Central memory CD8-positive, alpha-beta T cell (primary cell): ENCODE data around the gene LAMC3.

Source experiments
- ATAC-seq: fragments of 150-1000 bp; cut with Tn5 transposase; replicated peaks from 2 replicates; pipeline ENCODE4 v1.10.0; 2022; ENCODE audit warnings: mild to moderate bottlenecking, moderate FRiP score, moderate number of reproducible peaks; ENCODE audit not compliant: poor library complexity, severe bottlenecking; ENCODE audit errors: extremely low read depth
- DNase-seq, 2 donors: peaks; one replicate each; pipeline ENCODE4 v3.0.0; 2021; ENCODE audit warnings: low spot score in 2 of 2
- H3K27ac Mint-ChIP-seq: one replicate; pipeline ENCODE4 v1.8.0; 2022; ENCODE audit warnings: low read depth, mild to moderate bottlenecking, moderate library complexity, mixed read lengths
- H3K27me3 Mint-ChIP-seq: one replicate; pipeline ENCODE4 v1.8.0; 2022; ENCODE audit warnings: mixed read lengths
- H3K36me3 Mint-ChIP-seq: one replicate; pipeline ENCODE4 v1.8.0; 2022; ENCODE audit warnings: mild to moderate bottlenecking, moderate library complexity, mixed read lengths; ENCODE audit not compliant: insufficient read depth
- H3K4me1 Mint-ChIP-seq: one replicate; pipeline ENCODE4 v1.8.0; 2022; ENCODE audit warnings: mixed read lengths
- H3K4me3 Mint-ChIP-seq: one replicate; pipeline ENCODE4 v1.8.0; 2022; ENCODE audit warnings: mild to moderate bottlenecking, moderate library complexity, mixed read lengths
- H3K9me3 Mint-ChIP-seq: one replicate; pipeline ENCODE4 v1.8.0; 2022; ENCODE audit warnings: mixed read lengths

The LAMC3 gene

GRCh38 chr9:131043646-131044045 is 34.7 kb downstream of the LAMC3 start:
- no peaks in the 10 kb centered on the region for H3K36me3 Mint-ChIP-seq
- ATAC-seq: no peak

GRCh38 chr9:131045300-131046092 is 36.5 kb downstream of the LAMC3 start:
- no peak for ATAC-seq
- no peaks in the 10 kb centered on the region for H3K36me3 Mint-ChIP-seq
- H3K27me3 Mint-ChIP-seq: peaks cover 24% of the 10 kb centered on the region
- no peak overlapping the region for H3K4me3 Mint-ChIP-seq
- no peak overlapping the region for H3K27ac Mint-ChIP-seq
- no peak for DNase-seq
- H3K4me1 Mint-ChIP-seq: no peaks in the 10 kb centered on the region
- H3K9me3 Mint-ChIP-seq: no peaks in the 10 kb centered on the region

More at GRCh38 chr9:131043646-131044045, 34.7 kb downstream of the LAMC3 start:
- Mint-ChIP-seq H3K27me3 (peaks cover 18% of the 10 kb centered on the region), H3K27ac (no peak overlapping the region), H3K4me1 (no peaks in the 10 kb centered on the region), H3K9me3 (no peaks in the 10 kb centered on the region), H3K4me3 (no peak overlapping the region)
- DNase-seq: no peak

DNA sequence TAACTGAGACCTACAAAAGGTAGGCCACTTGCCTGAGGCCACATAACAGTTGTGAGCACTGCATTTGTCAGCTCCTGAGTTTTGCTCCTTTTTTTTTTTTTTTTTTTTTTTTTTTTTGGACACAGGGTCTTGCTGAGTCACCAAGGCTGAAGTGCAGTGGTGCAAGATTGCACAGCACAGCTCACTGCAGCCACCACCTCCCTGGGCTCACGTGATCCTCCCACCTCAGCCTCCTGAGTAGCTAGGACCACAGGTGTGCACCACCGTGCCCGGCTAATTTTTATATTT is 37.1 kb downstream of the LAMC3 start:
- Mint-ChIP-seq H3K27ac (no peak overlapping the region), H3K4me1 (no peaks in the 10 kb centered on the region), H3K27me3 (peaks cover 26% of the 10 kb centered on the region), H3K36me3 (no peaks in the 10 kb centered on the region), H3K9me3 (no peaks in the 10 kb centered on the region), H3K4me3 (no peak overlapping the region)
- no peak for ATAC-seq
- no peak for DNase-seq

- peak; percentile 82 for ATAC-seq
- Mint-ChIP-seq H3K27me3 (peaks cover 26% of the 10 kb centered on the region), H3K9me3 (no peaks in the 10 kb centered on the region), H3K27ac (no peak overlapping the region), H3K4me3 (no peak overlapping the region), H3K36me3 (no peaks in the 10 kb centered on the region), H3K4me1 (no peaks in the 10 kb centered on the region)
- peak; percentile 44 to 58 for DNase-seq
Observed at GRCh38 chr9:131046581-131047202, 37.7 kb downstream of the LAMC3 start.

DNA sequence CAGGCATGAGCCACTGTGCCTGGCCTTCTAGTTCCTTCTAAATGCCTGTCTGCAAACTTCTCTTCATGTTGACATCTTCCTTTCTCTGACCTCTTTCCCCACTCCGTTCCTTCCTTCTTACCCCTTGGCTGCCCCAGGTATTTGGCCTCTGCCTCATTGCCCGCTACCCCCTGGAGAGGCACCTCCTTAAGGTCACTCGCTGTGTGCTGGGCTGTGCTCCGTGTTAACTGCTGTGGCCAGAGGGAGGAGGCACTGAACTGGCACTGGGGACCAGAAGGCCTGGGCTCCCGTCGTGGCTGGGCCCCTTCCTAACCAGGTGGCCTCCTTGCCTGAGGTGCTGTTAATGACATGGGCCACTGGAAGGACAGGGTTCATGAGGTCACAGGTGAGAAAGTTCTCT is 39.4 kb downstream of the LAMC3 start:
- no peak overlapping the region for H3K27ac Mint-ChIP-seq
- H3K9me3 Mint-ChIP-seq: no peaks in the 10 kb centered on the region
- DNase-seq (no peak), ATAC-seq (no peak)
- peaks cover 26% of the 10 kb centered on the region for H3K27me3 Mint-ChIP-seq
- peaks cover 1% of the 10 kb centered on the region for H3K36me3 Mint-ChIP-seq
- H3K4me1 Mint-ChIP-seq: no peaks in the 10 kb centered on the region
- H3K4me3 Mint-ChIP-seq: no peak overlapping the region

DNA sequence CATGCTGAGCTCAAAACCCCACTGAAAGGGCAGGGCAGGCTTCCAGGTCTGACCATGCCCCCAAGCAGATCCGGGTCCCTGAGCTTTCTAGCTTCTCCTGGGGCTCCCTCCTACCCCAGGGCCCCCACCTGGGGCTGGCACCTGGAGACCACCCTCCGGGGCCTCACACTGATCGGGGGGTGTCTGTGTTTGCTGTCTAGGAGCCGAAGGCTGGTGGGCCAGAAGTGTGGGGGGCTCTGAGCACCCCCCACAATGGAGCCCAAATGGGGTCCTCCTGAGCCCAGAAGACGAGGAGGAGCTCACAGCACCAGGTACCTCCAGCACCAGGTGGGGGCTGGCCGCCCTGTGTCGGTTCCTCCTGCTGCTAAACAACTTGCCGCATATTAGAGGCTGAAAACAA is 39.8 kb downstream of the LAMC3 start:
- Mint-ChIP-seq H3K27me3 (peaks cover 26% of the 10 kb centered on the region), H3K9me3 (no peaks in the 10 kb centered on the region), H3K4me3 (no peak overlapping the region), H3K36me3 (peaks cover 1% of the 10 kb centered on the region), H3K27ac (no peak overlapping the region), H3K4me1 (no peaks in the 10 kb centered on the region)
- ATAC-seq (no peak), DNase-seq (no peak)

- ATAC-seq (no peak), DNase-seq (no peak)
- H3K27me3 Mint-ChIP-seq: peaks cover 26% of the 10 kb centered on the region
- H3K9me3 Mint-ChIP-seq: no peaks in the 10 kb centered on the region
- no peak overlapping the region for H3K4me3 Mint-ChIP-seq
- peaks cover 1% of the 10 kb centered on the region for H3K36me3 Mint-ChIP-seq
- H3K27ac Mint-ChIP-seq: no peak overlapping the region
- H3K4me1 Mint-ChIP-seq: no peaks in the 10 kb centered on the region
Observed at GRCh38 chr9:131049829-131050715, 41.1 kb downstream of the LAMC3 start.

- Mint-ChIP-seq H3K4me3 (no peak overlapping the region), H3K27me3 (peaks cover 26% of the 10 kb centered on the region), H3K27ac (no peak overlapping the region), H3K9me3 (no peaks in the 10 kb centered on the region), H3K4me1 (no peaks in the 10 kb centered on the region), H3K36me3 (peaks cover 1% of the 10 kb centered on the region)
- DNase-seq (no peak), ATAC-seq (no peak)
Observed at GRCh38 chr9:131050831-131051230, 41.9 kb downstream of the LAMC3 start.

- DNase-seq (no peak), ATAC-seq (no peak)
- Mint-ChIP-seq H3K27ac (no peak overlapping the region), H3K4me3 (no peak overlapping the region), H3K9me3 (no peaks in the 10 kb centered on the region), H3K27me3 (peaks cover 26% of the 10 kb centered on the region), H3K36me3 (peaks cover 1% of the 10 kb centered on the region), H3K4me1 (no peaks in the 10 kb centered on the region)
Observed at GRCh38 chr9:131051592-131052517, 42.9 kb downstream of the LAMC3 start.

- DNase-seq (no peak), ATAC-seq (no peak)
- Mint-ChIP-seq H3K27ac (no peak overlapping the region), H3K27me3 (peaks cover 16% of the 10 kb centered on the region), H3K4me3 (no peak overlapping the region), H3K36me3 (peaks cover 4% of the 10 kb centered on the region), H3K9me3 (no peaks in the 10 kb centered on the region), H3K4me1 (no peaks in the 10 kb centered on the region)
Observed at GRCh38 chr9:131053896-131054295, 44.9 kb downstream of the LAMC3 start.

DNA sequence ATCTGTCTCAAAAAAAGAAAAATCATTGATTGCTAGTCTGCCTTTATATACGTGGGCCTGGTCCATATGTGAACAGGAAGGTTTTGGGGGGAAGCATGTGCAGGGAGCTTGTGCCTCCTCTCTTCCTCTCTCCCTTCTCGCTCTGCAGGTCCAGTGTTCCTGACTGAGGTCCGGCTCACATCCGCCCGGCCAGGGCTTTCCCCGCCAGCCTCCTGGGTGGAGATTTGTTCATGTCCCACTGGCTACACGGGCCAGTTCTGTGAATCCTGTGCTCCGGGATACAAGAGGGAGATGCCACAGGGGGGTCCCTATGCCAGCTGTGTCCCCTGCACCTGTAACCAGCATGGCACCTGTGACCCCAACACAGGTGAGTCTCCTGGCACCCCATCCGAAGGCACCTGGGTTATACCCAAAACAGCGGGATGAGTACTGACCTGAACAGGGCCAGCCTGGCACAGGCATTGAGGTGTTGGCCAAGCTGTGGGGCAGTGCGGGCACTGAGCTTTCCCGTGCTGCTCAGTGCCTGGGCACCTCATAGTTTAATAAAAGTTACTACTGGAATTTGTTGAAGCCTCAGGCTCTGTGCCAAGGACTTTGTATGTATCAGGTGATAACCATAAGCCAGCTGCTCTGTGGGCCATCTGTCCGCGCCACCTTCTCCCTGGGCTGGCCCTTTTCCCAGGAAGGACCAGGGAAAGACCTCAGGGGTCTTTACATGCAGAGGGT is 48.0 kb downstream of the LAMC3 start:
- no peak for ATAC-seq

More for the DNA sequence above, 48.0 kb downstream of the LAMC3 start:
- no peak for DNase-seq
- H3K36me3 Mint-ChIP-seq: peaks cover 3% of the 10 kb centered on the region
- H3K27me3 Mint-ChIP-seq: no peaks in the 10 kb centered on the region
- no peak overlapping the region for H3K4me3 Mint-ChIP-seq
- H3K27ac Mint-ChIP-seq: no peak overlapping the region
- H3K4me1 Mint-ChIP-seq: no peaks in the 10 kb centered on the region
- no peaks in the 10 kb centered on the region for H3K9me3 Mint-ChIP-seq
